ENCODE measurements around the gene FRMPD2. TPM values are rescaled to one million over a fixed set of nuclear protein-coding genes. Genes with fewer than 3 reads are reported as not detected.

The FRMPD2 gene
- total and polyA plus RNA-seq, 2 donors (not counting 3 experiments of a cell fraction or from before 2014, with no cell fraction given), result 0.42 TPM; not detected in 1

DNA sequence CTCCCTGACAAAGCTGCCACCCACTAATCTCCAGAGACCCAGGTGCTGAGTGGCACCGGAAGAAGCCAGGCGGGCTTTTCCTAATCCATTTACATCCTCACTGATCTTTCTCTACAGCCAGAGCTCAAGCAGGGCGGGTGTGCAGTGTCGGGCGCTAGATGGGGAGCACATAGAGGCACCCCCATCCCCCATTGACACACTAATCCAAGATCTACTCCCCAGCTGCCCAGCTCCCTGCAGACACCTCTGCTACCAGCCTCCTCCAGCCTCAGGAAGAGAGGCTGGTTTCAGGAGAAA, 22.2 kb downstream of the FRMPD2 start:
- no peak overlapping the region for H3K4me2 ChIP-seq (ENCODE audit: insufficient read depth, low read length)
- H3K27ac ChIP-seq (ENCODE audit: insufficient read depth, low read depth, low read length), result no peak overlapping the region
- no TSS peak for BruUV-seq (replicated peaks)
- intact Hi-C loops (cut with micrococcal nuclease) (loop anchor here (5.0 kb wide), 1 partner anchor 35 kb away; no protein-coding TSS in a partner anchor), dilution Hi-C loops (cut with MboI; ENCODE audit: extremely low pct_ligation_motif_present, low sequenced_read_pairs) (no loop called here)
- H3K9ac ChIP-seq (replicated peaks; ENCODE audit: extremely low read depth, insufficient read depth, low read length), result no peak overlapping the region
- CTCF ChIA-PET, result interaction anchor here (0.9 to 1.1 kb wide), 2 partner anchors 31 to 38 kb away, joined by 3 read pairs; no protein-coding TSS in a partner anchor
- H2AFZ ChIP-seq (ENCODE audit: low read depth, low read length), result no peak overlapping the region
- H3K4me1 ChIP-seq (ENCODE audit: control insufficient read depth, extremely low read depth, insufficient read depth, low read length), result peaks cover 13% of the 10 kb centered on the region
- H3K9me3 ChIP-seq (replicated peaks; ENCODE audit: control insufficient read depth, insufficient read depth, low read length), result no peaks in the 10 kb centered on the region
- H3K9me1 ChIP-seq (replicated peaks; ENCODE audit: control insufficient read depth, extremely low read depth, insufficient read depth, low read length), result no peaks in the 10 kb centered on the region
- no peaks in the 10 kb centered on the region for H3K36me3 ChIP-seq (ENCODE audit: control insufficient read depth in 2 of 2, extremely low read depth in 1 of 2, insufficient read depth in 2 of 2, low read length in 2 of 2)
- TF ChIP-seq POLR2A (IDR thresholded peaks at IDR 0.05; ENCODE audit: low read depth, low read length), result no peak
- TF ChIP-seq, protein P1, sequence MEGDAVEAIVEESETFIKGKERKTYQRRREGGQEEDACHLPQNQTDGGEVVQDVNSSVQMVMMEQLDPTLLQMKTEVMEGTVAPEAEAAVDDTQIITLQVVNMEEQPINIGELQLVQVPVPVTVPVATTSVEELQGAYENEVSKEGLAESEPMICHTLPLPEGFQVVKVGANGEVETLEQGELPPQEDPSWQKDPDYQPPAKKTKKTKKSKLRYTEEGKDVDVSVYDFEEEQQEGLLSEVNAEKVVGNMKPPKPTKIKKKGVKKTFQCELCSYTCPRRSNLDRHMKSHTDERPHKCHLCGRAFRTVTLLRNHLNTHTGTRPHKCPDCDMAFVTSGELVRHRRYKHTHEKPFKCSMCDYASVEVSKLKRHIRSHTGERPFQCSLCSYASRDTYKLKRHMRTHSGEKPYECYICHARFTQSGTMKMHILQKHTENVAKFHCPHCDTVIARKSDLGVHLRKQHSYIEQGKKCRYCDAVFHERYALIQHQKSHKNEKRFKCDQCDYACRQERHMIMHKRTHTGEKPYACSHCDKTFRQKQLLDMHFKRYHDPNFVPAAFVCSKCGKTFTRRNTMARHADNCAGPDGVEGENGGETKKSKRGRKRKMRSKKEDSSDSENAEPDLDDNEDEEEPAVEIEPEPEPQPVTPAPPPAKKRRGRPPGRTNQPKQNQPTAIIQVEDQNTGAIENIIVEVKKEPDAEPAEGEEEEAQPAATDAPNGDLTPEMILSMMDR (IDR thresholded peaks at IDR 0.05; ENCODE audit: extremely low read depth in 1 of 2, insufficient read depth in 1 of 2, low read depth in 1 of 2, low read length in 2 of 2), result no peak
- TF ChIP-seq EZH2 (IDR thresholded peaks at IDR 0.05; ENCODE audit: borderline replicate concordance, low read depth, low read length, severe bottlenecking), result no peak
- TF ChIP-seq, protein P2, sequence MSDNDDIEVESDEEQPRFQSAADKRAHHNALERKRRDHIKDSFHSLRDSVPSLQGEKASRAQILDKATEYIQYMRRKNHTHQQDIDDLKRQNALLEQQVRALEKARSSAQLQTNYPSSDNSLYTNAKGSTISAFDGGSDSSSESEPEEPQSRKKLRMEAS (IDR thresholded peaks at IDR 0.05; ENCODE audit: insufficient read depth, insufficient read length), result no peak
- no peak for TF ChIP-seq MYC (IDR thresholded peaks at IDR 0.05; ENCODE audit: low read depth, low read length)
- no peak for TF ChIP-seq JUN (IDR thresholded peaks at IDR 0.05; ENCODE audit: borderline replicate concordance, insufficient read depth, insufficient read length, low read depth)
- no peak for TF ChIP-seq POLR2AphosphoS5 (IDR thresholded peaks at IDR 0.05; ENCODE audit: insufficient read depth, low read depth, low read length)
- TF ChIP-seq FOS (IDR thresholded peaks at IDR 0.05; ENCODE audit: borderline replicate concordance, insufficient read depth, low read length), result no peak
- no peak for TF ChIP-seq GATA2 (IDR thresholded peaks at IDR 0.05; ENCODE audit: insufficient read depth, insufficient read length, low read depth, low read length)
- H3K27me3 ChIP-seq (ENCODE audit: control insufficient read depth in 2 of 2, insufficient read depth in 2 of 2, low read length in 2 of 2), result no peaks in the 10 kb centered on the region
- FAIRE-seq, result no peak
- no peaks in the 10 kb centered on the region for H4K20me1 ChIP-seq (replicated peaks; ENCODE audit: control insufficient read depth, extremely low read depth, insufficient read depth, low read length)
- no peak for DNase-seq (ENCODE audit: low read depth, low spot score)
- no peaks in the 10 kb centered on the region for H3K79me2 ChIP-seq (ENCODE audit: control insufficient read depth, insufficient read depth, low read length)
- no peak overlapping the region for H3K4me3 ChIP-seq (replicated peaks in 1 of 3; ENCODE audit: insufficient read depth in 1 of 3, low read depth in 1 of 3, low read length in 3 of 3)
- POLR2A ChIA-PET, result no interaction called here

Measured in endothelial cell of umbilical vein (primary cell).